Pons (tissue), 1 donor: ENCODE results near the gene CACNA1E.

Experiments
- DNase-seq: peaks from one replicate; pipeline ENCODE4 v3.0.0-alpha.2; 2016; ENCODE audit warnings: low spot score

Gene CACNA1E

DNA sequence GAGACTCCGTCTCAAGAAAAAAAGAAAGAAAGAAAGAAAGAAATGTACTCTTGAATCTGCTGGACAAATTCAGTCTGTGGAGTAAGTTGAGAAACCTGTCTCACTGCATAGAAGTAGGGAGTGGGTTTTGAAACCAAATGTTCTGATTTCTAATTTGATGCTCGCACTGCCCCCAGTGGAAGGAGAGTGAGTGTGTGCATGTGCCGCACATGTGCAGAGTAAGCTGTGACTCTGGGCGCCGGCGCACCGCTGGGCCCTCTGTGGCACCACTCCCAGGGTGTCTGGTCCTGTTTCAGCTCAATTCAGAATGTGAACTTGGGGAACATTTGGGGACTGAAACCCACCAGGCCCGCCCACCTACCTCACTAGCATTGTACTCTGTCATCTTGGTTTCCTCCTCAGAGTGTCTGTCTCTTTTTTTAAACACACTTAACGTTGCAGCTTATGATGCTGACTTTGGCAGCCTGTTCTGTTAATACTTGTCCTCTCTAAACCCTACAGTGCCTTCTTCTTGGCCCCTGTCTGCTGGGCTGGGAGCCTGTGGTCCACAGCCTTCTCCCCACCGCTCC is 104.6 kb downstream of the CACNA1E start:
- DNase-seq = no peak

DNA sequence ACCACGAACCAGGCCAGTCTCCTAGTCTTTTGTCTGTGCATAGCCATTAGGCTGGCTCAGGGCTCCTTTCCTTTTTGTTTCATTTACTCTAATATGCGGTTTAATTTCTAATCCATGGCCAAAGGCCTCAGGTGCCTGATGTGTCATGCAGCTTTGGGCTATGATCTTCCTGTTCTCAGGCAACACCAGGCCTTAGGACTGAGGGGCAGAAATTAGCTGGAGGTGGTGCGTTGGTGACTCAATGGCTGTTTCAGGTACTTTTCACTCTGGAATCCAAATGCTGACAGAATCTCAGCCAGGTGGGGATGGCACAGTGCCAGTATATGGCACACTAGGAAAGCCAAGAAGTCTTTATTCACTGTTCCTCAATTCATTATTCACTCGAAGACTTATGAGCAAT is 105.3 kb downstream of the CACNA1E start:
- no peak for DNase-seq

DNA sequence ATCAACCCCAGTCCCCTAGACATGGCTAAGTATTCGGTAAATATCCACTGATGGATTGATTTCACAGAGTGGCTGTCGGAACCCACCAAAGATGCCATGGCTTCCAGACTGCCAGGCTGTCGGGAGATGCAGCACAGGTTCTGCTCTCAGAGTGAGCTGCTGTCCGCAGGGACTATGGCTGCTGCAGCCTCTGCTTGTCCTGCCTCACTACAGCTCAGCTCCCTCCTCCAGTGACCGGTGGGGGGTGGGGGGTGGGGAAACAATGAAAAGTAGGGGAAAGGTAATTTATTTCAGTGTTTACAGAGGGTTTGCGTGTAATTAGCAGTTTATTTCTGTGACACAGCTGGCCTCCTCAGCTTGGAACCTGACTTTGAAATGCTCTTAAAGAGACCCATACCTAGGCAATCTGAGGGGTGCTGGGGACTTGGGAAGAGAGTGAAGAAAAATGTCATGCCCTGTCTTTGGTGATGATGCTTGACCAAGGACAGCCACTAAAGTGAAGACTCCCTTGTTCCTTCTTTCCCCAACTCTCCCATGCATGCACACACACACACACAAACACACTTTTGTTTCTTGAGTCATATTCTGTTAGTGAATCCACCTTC is 109.0 kb downstream of the CACNA1E start:
- DNase-seq = no peak

DNA sequence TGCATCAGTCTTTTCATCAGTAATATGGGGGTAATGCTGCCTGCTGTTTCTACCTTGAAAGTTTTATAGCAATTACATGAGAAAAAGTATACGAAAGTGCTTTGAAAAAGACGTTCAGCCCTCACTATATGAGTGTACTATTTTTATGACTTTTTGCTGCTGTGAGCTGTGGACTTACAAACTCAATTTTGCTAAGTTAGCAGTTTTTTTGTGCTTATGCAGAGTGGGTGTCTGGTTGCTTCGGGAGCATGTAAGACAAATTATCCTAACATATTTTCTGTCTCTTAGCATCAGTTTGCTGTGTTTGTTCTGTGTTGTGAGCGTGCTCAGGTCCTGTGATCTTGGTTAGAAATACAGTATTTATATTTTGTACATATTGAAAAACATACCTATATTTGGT is 109.7 kb downstream of the CACNA1E start:
- no peak for DNase-seq

DNA sequence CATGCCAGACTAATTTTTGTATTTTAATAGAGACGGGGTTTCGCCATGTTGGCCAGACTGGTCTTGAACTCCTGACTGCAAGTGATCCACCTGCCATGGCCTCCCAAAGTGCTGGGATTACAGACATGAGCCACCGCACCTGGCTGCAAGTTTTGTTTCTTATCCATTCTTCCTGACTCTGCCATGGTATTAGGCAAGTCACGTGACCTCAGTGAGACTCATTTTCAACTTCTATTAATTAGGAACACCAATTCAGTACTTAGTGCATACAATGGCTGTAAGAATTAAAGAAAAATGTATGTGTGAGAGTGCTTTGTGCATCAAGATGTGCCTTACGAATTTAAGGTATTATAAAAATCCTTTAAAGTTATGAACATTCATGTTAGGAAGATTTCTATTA is 111.2 kb downstream of the CACNA1E start:
- no peak for DNase-seq

DNA sequence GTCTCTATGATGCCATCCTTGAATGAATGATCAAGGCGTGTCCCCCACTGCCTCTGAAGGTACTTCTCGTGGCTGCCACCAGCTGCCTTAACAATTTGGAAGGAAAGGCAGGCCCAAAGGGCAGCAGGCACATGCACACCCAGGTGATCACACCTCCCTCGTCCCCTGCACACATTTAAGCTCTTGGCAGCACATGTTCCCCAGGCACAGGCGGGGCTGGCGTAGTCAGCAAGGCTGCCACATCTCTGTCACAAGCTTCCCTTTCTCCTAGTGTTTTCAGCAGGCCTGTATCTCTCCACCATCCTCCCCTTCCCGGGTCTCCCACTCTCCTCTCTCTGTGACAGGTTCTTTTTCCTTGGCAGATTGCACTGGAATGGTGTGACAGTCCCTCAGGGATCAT is 111.9 kb downstream of the CACNA1E start:
- DNase-seq = no peak

DNA sequence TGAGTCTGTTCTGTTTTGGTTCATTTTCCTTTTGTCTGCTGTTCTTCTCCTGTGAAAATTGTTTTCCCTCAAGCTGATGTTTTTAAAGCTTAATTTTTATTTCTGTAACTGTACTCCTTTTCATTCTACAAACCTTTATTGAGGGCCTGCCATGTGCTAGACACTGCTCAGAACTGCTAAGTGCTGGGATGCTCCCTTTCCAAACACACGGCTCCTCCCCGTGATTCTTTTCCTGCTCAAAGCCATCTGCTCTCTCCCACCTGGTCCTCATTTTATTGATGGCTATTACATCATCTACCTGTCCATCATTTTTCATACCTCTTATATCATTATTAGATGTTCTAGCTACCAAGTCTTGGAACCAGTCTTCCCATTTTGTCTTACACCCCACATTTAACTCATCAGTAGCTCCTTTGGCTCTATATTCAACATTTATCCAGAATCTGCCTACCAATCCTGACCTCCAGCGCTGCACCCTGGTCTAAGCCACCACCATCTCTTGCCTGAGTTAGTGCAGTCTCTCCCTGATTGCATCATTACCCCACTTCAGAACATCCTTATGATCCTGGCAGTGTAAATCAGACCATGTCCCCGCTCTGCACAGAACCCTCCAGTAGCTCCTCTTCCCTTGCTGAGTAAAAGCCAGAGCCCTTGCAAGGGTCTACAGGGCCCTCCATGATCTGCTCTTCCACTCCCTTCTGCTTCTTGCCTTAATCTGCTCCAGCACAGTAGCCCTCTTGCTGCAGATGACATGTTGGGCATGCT is 118.1 kb downstream of the CACNA1E start:
- DNase-seq = no peak

DNA sequence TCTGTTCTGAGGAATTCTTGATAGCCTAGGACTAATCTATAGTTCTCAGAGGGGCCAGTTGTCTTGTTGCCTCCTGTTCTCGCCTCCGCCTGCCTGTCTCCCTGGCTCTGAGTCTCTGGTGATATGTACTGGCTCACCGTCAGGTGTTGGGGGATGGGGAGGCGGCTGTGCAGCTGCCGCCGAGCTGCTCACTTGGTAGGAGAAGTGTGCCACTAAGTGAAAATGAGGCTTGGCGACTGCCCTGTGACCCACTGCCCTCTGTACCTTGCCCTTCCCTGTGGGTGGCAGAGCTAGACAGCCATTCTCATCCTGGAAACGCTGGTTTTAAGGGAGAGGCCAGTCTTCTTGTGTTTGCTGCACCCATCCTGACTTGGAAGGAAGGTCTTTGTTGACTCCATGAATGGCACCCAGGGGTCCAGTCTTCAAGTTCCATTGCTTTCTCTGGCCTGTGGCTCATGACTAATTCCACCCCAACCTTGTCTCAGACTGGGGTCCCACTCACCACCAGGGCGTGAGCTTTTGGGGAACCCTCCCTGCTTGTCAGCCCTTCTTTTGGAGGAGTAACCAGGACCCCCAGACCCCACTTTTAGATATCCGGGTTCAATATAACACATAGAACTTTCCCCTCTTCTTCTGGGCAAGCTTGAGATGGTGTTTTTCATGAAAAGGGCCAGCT is 120.6 kb downstream of the CACNA1E start:
- no peak for DNase-seq

DNA sequence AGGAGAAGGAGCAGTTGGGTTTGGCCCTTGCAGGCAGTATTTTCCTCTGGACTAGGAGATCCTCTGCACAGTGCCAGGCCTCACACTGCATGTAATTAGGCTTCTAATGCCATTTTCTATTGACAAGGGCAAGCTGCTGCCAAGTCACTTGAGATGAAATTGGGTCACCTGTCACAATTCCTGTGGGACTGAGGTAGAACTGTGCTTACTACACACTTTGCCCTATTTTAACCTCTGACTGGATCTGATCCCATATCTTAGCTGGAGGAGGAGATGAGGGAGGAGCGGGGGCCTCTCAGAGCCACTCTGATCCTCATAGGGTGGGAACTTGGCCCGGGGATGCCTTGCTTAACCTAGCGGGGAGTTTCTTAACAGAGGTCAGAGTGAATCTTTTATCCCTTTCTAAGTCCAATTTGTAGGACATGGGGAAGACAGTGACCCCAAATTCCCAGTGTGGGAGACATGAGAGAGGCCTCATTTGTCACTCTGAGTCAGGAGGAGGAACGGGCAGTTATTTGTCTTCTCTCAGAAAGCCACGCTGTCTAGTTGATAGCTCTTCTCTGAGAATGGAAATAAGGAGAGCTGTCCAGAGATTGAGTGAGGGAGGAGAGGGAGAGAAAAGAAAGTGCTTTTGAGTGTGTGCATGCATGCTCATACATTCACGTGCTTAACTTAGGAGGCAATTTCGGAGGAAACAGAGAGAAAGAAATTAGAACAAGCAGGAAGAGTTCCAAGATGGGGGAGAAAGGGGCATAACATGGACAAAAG is 121.3 kb downstream of the CACNA1E start:
- no peak for DNase-seq

DNA sequence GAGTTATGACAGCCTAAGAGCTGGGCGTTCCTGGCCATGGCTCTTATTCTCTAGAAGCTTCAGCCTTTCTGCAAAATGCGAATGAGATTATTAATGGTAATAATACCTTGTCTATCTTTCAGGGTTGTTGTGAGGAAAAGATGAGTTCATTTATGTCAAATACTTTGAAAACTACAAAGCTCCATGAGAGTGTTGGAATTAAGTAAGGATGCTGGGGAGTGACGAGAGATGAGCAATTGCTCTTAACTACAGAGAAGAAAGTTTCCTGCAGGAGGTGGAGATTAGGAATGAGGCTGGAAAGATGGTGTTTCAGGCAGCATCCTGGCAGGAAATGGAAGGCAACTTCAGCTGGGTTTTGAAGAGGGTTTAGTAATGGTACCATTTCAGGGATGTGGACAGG is 124.2 kb downstream of the CACNA1E start:
- no peak for DNase-seq

DNA sequence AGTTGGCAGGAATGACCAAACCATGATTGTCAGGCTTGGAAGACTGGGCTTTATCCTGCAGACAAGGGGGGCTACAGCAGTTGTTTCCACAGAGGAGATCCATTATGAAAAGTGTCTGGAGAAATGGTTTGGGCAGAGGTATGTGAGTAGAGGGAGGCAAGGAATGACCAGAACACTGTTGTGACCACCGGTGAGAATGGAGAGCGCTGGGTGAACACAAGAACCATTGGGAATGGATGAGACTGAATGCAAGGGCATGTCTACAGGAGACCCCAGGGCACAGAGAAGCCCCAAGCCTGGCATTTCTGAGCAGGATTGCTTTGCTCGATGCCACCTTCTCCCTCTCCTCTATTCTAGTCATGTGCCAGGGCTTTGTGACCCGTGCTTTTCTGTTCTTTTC is 125.1 kb downstream of the CACNA1E start:
- no peak for DNase-seq

DNA sequence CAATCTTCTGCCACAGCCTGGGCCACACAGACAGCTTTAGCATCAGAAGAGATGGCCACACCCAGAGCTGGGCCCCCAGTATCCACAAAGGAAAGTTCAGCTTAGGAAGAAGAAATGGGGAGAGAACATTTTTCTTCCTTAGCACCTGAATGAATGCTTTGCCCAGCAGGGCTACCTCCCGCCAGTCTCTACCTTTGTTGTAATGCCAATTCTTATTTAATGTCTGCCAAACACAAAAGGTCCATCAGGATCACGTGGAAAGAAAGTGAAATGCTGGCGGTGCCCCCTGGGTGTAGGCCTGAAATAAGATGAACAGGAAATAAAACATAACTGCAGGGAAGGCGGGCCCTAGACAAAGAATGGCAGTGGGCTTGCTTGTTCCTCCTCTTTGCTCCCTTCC is 125.6 kb downstream of the CACNA1E start:
- DNase-seq = no peak

DNA sequence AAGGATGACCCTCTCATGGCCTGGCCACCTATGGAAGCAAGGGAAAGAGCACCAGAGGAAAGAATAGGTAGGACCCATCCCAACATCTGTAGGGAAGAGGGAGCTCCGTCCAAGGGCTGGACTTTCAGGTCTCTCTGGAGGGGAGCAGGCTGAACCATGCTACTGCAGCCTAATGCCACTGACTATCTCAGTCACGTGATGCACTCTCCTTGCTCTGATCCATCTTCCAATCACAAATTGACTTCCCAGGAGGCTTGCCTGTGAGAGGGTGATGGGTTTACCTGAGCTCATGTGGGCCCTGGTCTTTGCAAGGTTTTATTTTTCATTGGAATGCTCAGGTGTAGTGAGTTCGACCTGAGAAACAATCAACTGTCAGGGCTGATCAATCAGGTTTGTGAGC is 128.8 kb downstream of the CACNA1E start:
- no peak for DNase-seq

DNA sequence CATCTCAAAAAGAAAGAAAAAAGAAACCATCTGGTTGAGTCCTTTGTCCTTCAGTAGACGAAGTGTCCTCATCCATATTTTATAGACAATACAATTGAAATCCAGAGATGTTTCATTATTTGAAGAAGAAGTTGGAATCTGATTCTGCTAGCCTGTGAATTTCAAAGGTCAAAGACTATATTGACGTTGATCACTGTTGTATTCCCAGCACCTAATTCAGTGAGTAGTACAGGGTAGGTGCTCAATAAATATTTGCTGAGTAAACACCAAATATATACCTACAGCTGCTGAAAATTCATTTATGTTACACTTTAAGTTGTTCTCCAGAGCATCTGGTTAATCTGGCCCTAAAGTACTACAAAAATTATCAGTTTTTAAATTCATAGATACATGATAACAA is 135.2 kb downstream of the CACNA1E start:
- no peak for DNase-seq

DNA sequence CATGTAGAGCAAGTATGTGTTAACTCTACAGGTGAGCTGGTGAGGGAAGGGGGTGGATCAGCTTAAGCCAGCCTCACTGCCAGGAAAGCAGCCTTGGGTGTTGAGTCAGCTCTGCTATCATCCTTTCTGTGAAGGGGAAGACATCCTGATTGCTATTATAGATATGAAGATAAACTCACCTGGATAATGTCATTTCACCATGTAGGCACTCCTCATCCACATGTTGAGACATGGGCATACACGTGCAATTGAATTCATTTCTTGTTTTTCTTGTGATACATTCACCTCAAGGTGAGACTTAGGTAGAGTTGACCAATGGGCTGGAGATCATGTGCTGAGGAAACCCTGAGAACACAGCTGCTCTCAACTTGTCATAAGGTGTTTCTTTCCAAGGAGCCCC is 136.9 kb downstream of the CACNA1E start:
- DNase-seq = no peak

DNA sequence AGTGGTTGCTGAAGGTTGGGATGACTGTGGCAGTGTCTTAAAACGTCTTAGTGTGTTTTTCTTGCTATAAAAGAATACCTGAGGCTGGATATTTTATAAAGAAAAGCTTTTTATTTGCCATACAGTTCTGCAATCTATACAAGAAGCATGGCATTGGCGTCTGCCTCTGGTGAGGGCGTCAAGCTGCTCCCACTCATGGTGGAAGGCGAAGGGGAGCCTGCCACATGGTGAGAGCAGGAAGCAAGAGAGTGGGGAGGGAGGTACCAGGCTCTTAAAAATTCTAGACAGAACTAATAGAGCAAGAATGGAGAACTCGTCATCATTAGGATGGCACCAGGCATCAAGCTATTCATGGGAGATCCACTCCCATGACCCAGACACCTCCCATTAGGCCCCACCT is 140.5 kb downstream of the CACNA1E start:
- DNase-seq = no peak

DNA sequence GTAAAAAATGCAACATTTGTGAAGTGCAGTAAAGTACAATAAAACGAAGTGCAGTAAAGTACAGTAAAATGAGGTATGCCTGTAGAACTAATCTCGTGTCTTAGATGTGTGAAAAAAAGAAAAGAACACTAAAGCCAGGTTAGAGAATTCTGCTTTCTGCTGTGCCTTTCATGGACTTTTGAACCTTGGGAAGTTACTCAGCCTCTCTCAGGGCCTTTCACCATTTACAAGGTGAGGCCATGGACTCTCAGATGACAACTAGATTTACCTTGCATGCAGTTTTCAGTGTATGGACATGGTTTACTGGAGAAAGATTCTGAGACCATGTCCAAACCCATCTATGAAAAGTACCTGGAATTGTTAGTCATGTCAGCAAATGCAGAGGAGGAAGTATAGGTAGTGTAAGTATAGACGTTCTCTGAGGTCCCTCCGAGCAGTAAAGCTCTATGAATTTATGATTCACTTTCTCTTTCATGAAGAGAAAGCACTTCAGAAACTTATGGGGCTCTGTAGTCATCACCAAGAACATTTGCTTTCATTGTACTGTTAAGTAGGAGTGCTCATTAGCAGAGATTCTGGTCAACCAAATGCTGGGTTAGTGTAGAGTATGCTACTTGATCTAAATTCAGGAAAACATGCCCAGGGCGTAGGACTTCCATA is 143.1 kb downstream of the CACNA1E start:
- no peak for DNase-seq

DNA sequence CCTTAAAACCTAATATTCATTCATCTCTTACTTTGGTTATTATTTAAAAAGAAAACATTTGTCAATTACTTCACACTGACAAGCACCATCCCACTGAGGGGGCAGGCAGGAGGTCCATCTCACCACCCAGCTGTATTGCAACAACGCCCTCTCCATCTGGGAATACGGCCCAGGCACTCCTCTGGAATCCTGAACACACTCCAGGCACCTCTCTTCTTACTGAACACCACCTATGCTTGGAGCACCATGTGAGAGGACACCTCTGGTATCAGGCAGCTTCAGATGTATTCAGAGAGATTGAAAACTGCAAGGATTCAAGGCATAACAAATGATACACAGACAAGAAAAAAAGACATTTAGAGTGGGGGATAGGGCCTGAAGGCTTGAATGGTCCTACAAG is 147.1 kb downstream of the CACNA1E start:
- DNase-seq = no peak

DNA sequence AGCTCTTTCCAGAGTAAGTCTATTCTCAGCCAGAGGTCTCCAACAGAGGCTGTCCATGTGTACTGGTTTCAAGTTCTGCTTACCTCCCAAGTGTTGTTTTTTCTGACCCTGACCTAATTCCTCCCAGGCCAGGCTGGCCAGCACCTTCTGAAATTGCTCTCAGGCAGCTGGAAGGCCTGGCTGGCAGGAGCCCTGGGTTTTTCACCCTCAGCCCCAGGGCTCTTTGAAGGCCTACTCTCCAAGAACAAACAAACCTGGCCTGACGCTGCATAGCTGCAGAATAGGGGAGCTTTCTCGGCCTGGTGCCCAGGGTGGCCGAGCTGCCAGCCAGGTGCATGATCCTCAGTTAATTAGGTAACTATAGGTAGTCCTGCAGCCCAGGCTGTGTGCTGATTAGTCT is 147.5 kb downstream of the CACNA1E start:
- no peak for DNase-seq

DNA sequence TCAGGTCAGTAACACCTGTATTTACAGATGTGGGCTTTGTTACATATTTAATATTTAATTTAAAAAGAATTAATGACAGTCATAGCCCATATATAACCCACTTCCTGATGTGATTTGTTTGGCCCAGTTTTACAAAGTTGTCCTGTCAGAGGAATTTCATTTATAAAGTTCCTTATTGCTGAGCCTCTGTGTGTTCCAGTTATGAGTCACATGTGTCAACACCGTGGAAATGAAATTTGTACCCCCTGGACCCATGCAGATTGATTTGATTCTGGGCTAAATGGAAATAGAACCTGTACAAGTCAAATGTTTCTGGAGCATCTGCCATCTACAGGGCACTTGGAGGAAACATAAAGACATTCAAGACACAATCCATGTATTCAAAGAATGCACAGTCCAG is 149.2 kb downstream of the CACNA1E start:
- DNase-seq = no peak

DNA sequence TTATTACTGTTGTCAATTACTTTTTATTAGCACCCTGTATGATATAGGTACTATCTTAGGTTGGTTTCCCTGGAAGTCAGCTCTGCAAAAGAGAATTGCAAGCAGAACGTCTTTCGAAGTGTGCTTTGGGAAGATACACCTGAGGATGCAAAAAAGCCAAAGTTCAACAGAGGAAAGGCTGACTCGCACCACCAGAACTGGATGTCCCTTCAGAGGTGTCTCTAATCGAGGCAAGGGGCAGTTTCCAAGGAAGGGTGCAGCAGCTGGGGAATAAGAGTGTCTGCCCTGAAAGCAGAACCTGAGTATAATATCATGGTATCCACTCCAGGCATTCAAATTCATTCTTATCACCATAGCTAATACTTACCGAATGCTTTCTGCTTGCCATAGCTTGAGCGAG is 149.6 kb downstream of the CACNA1E start:
- DNase-seq = no peak

DNA sequence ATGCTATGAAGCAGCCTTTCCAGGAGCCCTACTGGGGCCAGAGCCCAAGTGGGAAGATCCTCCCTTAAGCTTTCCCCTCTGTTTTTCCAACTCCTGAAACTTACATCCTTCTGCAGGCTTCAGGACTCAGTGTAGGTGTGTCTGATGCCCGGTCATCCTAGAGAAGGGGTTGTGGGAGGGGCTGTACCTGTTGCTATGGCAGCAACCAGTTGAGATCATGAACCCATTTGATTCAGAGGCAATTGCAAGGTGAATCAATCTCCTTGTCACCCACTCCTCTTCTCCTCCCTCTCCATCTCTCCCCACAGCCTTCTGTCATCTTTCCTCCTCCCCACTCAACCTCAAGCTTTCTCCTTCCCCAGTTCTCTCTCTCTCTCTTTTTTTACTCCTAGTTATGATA is 151.8 kb downstream of the CACNA1E start:
- no peak for DNase-seq
